NCI-H446 treated with DMSO at 0.1 percent for 48 hours (cell line): ENCODE measurements around the gene PKDCC.

Experiments
- DNase-seq: peaks from one replicate; lab custom pipeline; 2025; lab: John Stamatoyannopoulos, UW

The PKDCC gene

GRCh38 chr2:42107249-42108042, 59.6 kb downstream of the PKDCC start:
- no peak for DNase-seq
